Caco-2 (cell line): ENCODE measurements around the gene LRRFIP1. TPM values are rescaled to one million over a fixed set of nuclear protein-coding genes. Genes with fewer than 3 reads are reported as not detected.

Source experiments
- BruUV-seq: library from RNA; stranded (reverse); fragments of 400-500 nt; replicated peaks from 2 replicates; lab custom pipeline; 2021; lab: Mats Ljungman, UMichigan
- CTCF ChIA-PET: fragments of 300-600 bp; sonication (Branson Sonifier 250); formaldehyde crosslinking; loops from one replicate; lab custom pipeline; 2022; ENCODE audit warnings: antibody characterized with exemption; lab: Charles Lee
- POLR2A ChIA-PET: fragments of 300-600 bp; sonication (Branson Sonifier 250); formaldehyde crosslinking; loops from one replicate; lab custom pipeline; 2022; ENCODE audit warnings: antibody characterized with exemption; lab: Charles Lee
- DNase-seq, 2 experiments: peaks; one replicate each; pipeline versions ENCODE4 v3.0.0 to v3.0.0-alpha.2; 2020 to 2022
- H3K27me3 ChIP-seq: replicated peaks from 2 replicates; pipeline ENCODE4 v1.6.0; 2011; ENCODE audit warnings: low read length; ENCODE audit not compliant: control insufficient read depth, insufficient read depth
- H3K36me3 ChIP-seq: 2 replicates; pipeline ENCODE4 v1.5.1; 2011; ENCODE audit warnings: low read length; ENCODE audit not compliant: control insufficient read depth, insufficient read depth
- H3K4me1 ChIP-seq: fragments of 250-450 bp; sonication (Bioruptor Pico); 2 replicates; pipeline ENCODE4 v1.5.1; 2020; ENCODE audit warnings: mild to moderate bottlenecking
- H3K4me3 ChIP-seq: 2 replicates; pipeline ENCODE4 v1.5.1; 2011; ENCODE audit warnings: low read depth, mild to moderate bottlenecking, control low read depth, low read length
- H3K9me3 ChIP-seq: fragments of 250-450 bp; sonication (Bioruptor Pico); 2 replicates; pipeline ENCODE4 v1.5.1; 2020; ENCODE audit warnings: mild to moderate bottlenecking, moderate library complexity
- H3K27ac Mint-ChIP-seq: one replicate; pipeline ENCODE4 v1.8.0; 2022; ENCODE audit warnings: mixed read lengths; ENCODE audit not compliant: unreplicated experiment
- H3K27me3 Mint-ChIP-seq: one replicate; pipeline ENCODE4 v1.8.0; 2022; ENCODE audit warnings: mixed read lengths; ENCODE audit not compliant: insufficient read depth, unreplicated experiment
- H3K36me3 Mint-ChIP-seq: one replicate; pipeline ENCODE4 v1.8.0; 2022; ENCODE audit warnings: mild to moderate bottlenecking, mixed read lengths; ENCODE audit not compliant: insufficient read depth, unreplicated experiment
- H3K4me1 Mint-ChIP-seq: one replicate; pipeline ENCODE4 v1.8.0; 2022; ENCODE audit warnings: low read depth, mixed read lengths; ENCODE audit not compliant: unreplicated experiment
- H3K4me3 Mint-ChIP-seq: one replicate; pipeline ENCODE4 v1.8.0; 2022; ENCODE audit warnings: mild to moderate bottlenecking, moderate library complexity, mixed read lengths; ENCODE audit not compliant: unreplicated experiment
- H3K9me3 Mint-ChIP-seq: one replicate; pipeline ENCODE4 v1.8.0; 2022; ENCODE audit warnings: mixed read lengths; ENCODE audit not compliant: unreplicated experiment
- intact Hi-C: fragments of 100-400 bp; cut with micrococcal nuclease; formaldehyde crosslinking; loops from one replicate; pipeline ENCODE4 v1.10.0; 2022; ENCODE audit not compliant: unreplicated experiment
- total RNA-seq: library from RNA; stranded (reverse); gene quantifications from 2 replicates; pipeline ENCODE4 v1.2.3, GENCODE V29; 2022
- TF ChIP-seq, protein P1 (sequence below), 2 experiments: fragments of 200-600 bp in 1 of 2; IDR thresholded peaks; 1 replicate in 1 of 2; 2 replicates in 1 of 2; pipeline versions ENCODE4 v1.5.1 to v1.8.0; 2011 to 2022; ENCODE audit warnings: antibody characterized with exemption in 1 of 2, control low read depth in 1 of 2, inconsistent platforms in 1 of 2, low read depth in 1 of 2, low read length in 1 of 2, mild to moderate bottlenecking in 1 of 2, moderate library complexity in 1 of 2; ENCODE audit not compliant: insufficient read depth in 1 of 2, severe bottlenecking in 1 of 2, unreplicated experiment in 1 of 2

LRRFIP1 gene
- total RNA-seq, 1 experiment from 2014 or later = 37.1 TPM

GRCh38 chr2:237791977-237792727 lies 164.8 kb downstream of the LRRFIP1 start:
- Histone ChIP-seq H3K9me3 (no peaks in the 10 kb centered on the region), H3K27me3 (no peaks in the 10 kb centered on the region), H3K4me1 (no peaks in the 10 kb centered on the region), H3K4me3 (no peak overlapping the region), H3K36me3 (no peaks in the 10 kb centered on the region)
- TF ChIP-seq, protein P1, sequence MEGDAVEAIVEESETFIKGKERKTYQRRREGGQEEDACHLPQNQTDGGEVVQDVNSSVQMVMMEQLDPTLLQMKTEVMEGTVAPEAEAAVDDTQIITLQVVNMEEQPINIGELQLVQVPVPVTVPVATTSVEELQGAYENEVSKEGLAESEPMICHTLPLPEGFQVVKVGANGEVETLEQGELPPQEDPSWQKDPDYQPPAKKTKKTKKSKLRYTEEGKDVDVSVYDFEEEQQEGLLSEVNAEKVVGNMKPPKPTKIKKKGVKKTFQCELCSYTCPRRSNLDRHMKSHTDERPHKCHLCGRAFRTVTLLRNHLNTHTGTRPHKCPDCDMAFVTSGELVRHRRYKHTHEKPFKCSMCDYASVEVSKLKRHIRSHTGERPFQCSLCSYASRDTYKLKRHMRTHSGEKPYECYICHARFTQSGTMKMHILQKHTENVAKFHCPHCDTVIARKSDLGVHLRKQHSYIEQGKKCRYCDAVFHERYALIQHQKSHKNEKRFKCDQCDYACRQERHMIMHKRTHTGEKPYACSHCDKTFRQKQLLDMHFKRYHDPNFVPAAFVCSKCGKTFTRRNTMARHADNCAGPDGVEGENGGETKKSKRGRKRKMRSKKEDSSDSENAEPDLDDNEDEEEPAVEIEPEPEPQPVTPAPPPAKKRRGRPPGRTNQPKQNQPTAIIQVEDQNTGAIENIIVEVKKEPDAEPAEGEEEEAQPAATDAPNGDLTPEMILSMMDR (IDR thresholded peaks at IDR 0.05; ENCODE audit: insufficient read depth in 1 of 2, low read depth in 1 of 2, low read length in 1 of 2, severe bottlenecking in 1 of 2, unreplicated experiment in 1 of 2) = peak; percentile 21 to 35
- peak in 1 of 2 experiments; percentile 24 for DNase-seq
- no peaks in the 10 kb centered on the region for H3K4me1 Mint-ChIP-seq
- H3K4me3 Mint-ChIP-seq = no peak overlapping the region
- ChIA-PET POLR2A (no interaction called here), CTCF (no interaction called here)
- BruUV-seq = no TSS peak
- no peaks in the 10 kb centered on the region for H3K27me3 Mint-ChIP-seq
- intact Hi-C loops = no loop called here
- no peak overlapping the region for H3K27ac Mint-ChIP-seq
- no peaks in the 10 kb centered on the region for H3K9me3 Mint-ChIP-seq
- no peaks in the 10 kb centered on the region for H3K36me3 Mint-ChIP-seq

DNA sequence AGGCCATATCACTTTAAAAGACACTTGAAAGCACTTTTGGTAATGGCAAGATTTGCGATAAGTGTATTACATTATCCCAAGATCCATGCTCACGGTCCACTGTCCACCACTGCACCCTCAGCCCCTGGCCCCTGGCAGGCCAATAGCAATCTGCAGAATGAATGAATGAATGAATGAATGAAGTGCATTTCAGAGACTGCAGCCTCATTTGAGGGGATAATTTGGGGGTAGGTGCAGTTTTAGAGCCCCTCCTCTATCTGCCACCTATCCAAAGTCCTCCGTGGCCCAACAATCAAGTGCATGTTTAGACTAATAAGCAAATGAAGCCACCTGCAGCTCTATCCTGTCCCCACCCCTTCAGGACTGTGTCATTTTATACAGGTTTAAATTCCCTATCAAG lies 169.9 kb downstream of the LRRFIP1 start:
- H3K4me1 ChIP-seq = no peaks in the 10 kb centered on the region
- H3K4me3 ChIP-seq = no peak overlapping the region
- DNase-seq = no peak
- H3K36me3 ChIP-seq = no peaks in the 10 kb centered on the region
- TF ChIP-seq, protein P1 (IDR thresholded peaks at IDR 0.05; ENCODE audit: insufficient read depth in 1 of 2, low read depth in 1 of 2, low read length in 1 of 2, severe bottlenecking in 1 of 2, unreplicated experiment in 1 of 2) = no peak
- Mint-ChIP-seq H3K4me3 (no peak overlapping the region), H3K36me3 (peaks cover 6% of the 10 kb centered on the region), H3K27ac (no peak overlapping the region), H3K27me3 (no peaks in the 10 kb centered on the region), H3K4me1 (no peaks in the 10 kb centered on the region), H3K9me3 (no peaks in the 10 kb centered on the region)
- intact Hi-C loops = no loop called here
- ChIA-PET POLR2A (no interaction called here), CTCF (no interaction called here)
- no peaks in the 10 kb centered on the region for H3K27me3 ChIP-seq
- no peaks in the 10 kb centered on the region for H3K9me3 ChIP-seq
- no TSS peak for BruUV-seq

DNA sequence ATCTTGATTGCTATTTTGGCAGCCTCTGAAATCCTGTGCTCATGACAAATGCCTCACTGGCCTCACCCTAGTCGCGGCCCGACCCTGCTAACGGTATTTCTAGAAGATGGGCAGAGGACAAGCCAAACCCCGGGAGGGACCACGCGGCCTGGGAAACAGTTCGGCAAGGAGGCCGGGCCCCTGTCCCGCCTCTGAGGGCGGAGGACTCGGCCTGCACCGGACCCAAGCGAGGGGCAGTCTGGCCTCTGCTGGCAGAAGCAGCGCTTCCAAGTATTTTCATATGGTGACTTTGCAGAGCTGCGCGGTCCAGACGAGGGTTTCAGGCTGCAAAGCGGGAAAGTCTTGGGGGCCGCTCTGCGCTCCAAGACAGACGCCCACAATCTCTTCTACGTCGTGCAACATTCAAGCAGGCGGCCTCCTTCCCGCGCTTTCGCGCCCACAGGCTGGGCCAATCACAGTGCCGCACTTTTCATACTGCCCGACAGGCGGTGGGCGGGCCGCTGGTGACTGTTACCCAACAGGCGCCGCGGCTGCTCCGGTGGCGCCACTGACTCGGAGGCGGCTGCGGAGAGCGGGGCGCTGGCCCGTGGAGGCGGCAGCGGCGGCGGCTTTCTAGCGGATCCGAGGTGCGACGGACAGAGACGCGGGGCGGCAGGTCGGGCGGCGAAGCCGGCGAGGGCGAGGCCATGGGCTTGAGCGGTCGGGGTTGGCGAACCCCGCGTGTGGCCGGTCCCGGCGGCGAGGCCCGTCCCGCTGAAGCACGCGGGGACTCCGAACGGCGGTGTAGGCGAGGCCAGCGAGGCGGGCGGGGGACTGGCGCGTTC lies 171.1 kb downstream of the LRRFIP1 start, which contains the start of gene RBM44:
RBM44 (plus strand) TSS at position 544 of the 824 bp plus-strand sequence. CDS start 14,831 bp downstream, outside the sequence.
- ChIA-PET POLR2A (no interaction called here), CTCF (no interaction called here)
- Mint-ChIP-seq H3K4me1 (no peaks in the 10 kb centered on the region), H3K27me3 (no peaks in the 10 kb centered on the region), H3K9me3 (no peaks in the 10 kb centered on the region), H3K4me3 (no peak within 1 kb of the TSS), H3K36me3 (peaks cover 6% of the 10 kb centered on the region), H3K27ac (no peak within 1 kb of the TSS)
- TF ChIP-seq, protein P1 (IDR thresholded peaks at IDR 0.05; ENCODE audit: insufficient read depth in 1 of 2, low read depth in 1 of 2, low read length in 1 of 2, severe bottlenecking in 1 of 2, unreplicated experiment in 1 of 2) = no peak
- DNase-seq = no peak
- Histone ChIP-seq H3K4me1 (no peaks in the 10 kb centered on the region), H3K27me3 (no peaks in the 10 kb centered on the region), H3K36me3 (no peaks in the 10 kb centered on the region), H3K4me3 (no peak within 1 kb of the TSS), H3K9me3 (no peaks in the 10 kb centered on the region)
- no TSS peak for BruUV-seq
- intact Hi-C loops = no loop called here
